Superior temporal gyrus (tissue), 1 donor: Measurements from ENCODE around the gene ADH1C.
"Not testable (repeated sequence)": the region's sequence is repeated elsewhere in the genome, so short reads cannot be mapped to it uniquely, and the experiment has no call there.

Source experiments
- DNase-seq: peaks from one replicate; pipeline ENCODE4 v3.0.0-alpha.2; 2016; ENCODE audit errors: extremely low spot score

The ADH1C gene

DNA sequence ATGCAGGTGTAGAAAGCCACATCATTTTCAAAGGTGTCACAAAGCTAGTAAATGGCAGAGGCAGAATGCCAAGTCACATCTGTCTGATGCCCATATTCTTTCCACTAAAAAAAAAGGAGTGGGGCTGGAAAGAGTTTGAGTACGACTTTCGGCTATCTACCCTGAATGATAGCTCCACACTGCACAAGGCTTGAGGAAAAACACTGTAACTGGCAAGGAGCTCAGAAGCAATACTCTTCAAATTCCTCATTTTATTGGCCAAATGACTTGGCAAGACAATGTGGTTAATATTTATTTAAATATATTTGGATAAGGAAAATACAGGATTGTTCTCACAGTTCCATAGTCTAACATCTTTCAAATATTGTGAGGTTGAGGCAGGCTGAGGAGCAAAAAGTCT lies 5.4 kb upstream of the ADH1C start:
- DNase-seq: no peak

DNA sequence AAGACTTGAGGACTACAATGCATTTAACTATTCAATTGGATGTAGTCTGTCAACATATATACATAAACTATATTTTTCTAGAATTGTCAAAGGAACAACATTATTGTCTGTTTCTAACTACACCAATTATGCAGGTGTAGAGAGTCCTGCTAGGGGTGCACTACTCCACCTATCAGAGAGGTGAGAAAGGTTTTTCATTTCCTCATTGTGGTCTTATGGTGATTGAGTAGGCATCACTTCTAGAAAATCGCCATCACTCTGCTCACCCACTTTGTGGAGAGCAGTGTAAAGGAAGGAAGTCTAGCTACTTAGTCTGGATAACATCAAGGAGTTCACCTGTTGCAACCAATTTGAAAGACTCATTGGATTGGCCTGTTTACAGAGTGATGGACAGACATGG lies 4.4 kb upstream of the ADH1C start:
- DNase-seq: no peak

DNA sequence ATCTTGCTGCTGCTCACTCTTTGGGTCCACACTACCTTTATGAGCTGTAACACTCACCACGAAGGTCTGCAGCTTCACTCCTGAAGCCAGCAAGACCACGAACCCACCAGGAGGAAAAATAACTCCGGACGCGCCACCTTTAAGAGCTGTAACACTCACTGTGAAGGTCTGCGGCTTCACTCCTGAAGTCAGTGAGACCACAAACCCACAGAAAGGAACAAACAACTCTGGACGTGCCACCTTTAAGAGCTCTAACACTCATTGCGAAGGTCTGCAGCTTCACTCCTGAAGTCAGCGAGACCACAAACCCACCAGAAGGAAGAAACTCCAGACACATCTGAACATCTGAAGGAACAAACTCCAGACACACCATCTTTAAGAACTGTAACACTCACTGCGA lies 3.6 kb upstream of the ADH1C start:
- not testable (repeated sequence) for DNase-seq

DNA sequence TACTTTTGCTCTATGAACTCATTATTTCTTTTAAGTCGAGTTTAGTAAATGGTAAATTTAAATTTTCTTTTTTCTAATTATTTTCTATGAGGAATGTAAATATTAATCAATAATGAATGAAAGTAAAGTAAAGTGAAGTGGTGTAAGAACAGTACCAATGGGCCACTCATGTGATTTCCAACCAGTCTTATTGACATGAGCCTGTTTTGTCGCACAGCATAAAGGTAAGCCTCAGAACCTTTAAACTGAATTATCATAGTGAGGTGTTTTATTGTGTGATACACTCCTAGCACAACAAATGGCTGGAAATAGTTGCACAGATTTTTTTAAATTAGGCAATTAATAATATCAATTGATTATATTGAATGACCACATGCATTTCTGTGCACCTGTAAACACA lies 1.1 kb downstream of the ADH1C start:
- no peak for DNase-seq

DNA sequence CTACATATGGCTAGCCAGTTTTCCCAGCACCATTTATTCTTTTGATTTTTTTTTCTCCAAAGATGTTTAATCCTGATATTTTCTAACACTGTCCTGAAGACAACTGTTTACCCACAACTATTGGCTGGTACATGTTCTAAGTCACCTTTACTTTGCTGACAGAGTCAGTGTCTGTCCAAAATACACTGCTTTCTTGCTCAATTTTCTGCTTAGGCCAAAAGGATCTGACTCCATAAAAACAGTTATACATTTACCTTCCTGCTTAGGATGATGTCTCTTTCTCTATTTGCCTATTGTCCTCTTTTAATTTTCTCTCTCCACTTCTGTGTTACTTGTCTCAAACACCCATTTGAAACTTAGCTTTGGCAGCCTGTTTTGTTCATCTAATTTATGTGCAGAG lies 3.2 kb downstream of the ADH1C start:
- DNase-seq: no peak

DNA sequence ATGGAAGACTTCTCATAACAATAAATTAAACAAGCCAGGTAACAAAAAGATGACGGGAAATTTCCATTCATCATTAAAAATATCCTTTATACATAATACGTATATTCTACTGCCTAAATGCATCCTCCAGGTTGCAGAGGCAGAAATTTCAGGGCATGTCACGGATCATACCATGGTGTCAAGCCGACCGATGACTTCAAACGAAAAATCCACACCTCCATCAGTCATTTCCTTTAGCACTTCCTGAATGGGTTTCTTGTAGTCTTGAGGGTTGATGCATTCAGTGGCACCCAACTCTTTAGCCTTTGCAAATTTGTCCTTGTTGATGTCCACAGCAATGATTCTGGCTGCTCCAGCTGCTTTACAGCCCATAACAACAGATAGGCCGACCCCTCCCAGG lies 9.9 kb downstream of the ADH1C start:
- DNase-seq: not testable (repeated sequence)

DNA sequence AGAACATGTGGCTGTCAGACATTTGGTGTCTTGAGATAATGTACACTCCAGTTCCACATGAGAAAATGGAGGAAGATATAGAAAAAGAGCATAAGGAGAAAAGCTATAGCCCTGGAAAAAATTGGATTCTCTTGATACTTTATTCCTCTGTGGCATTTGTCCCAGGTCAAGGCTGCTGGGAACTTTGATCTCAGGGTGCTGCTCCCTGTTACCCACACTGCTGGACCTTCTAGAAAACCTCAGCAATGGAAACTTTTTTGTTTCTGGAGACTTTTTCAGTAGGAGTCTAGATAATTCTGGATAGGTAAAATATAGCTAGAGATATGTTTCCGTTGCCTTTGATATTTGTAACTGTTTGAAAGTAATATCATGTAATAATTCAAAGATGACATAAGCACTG lies 11.1 kb downstream of the ADH1C start:
- DNase-seq: no peak

DNA sequence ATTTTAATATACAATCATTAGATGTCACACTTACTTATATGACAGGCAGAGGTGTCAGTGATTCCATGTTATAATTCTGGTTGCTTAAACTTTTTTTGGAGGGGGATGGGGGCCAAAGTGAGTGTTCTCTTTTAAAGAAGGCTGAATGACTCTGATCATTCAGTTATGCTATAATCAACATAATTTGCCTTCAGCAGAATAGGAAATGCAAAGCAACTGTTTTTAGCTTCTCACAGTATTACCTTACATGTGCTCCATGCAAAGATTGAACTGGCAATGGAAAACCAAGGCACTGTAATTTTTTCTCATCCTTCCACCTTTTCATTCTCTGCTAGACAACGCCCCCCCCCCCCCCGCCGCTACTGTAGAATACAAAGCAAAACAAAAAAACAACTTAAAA lies 13.4 kb downstream of the ADH1C start:
- DNase-seq: no peak

DNA sequence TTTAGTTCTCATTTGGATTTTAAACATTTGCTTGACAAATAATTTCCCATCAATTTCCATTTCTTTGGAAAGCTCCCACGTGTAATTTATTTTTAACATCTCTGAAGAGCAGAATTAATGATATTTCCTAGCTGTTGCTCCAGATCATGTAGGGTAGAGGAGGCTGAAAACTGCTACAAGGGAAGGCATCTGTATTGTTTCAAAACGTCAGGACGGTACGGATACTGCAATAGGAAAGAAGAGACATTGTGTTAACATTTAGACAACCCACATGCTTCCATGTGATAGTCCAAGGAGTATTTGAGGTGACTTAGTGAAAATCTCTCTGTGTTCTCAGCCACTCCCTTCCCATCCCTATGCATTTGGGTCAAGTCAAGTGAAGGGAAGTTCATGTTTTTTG lies 16.0 kb downstream of the ADH1C start:
- DNase-seq: no peak

DNA sequence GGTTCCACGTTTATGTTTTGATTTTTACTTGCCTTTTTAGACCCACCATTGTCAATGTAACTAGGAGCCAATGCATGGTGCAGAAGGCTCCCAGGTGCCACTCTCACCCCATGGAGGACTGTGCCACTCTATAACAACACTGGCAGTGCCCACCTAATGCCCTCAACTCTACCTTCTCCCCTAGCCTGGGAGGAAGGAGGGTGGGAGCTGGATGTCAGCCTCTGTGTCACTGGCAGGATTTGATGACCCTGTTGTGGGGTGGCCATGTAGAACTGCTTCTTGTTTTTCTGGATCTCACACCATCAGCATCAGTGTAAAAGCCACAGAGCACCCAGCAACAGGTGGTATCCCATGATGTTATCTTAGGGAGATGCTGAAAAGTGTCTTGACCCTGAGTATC lies 17.7 kb downstream of the ADH1C start:
- DNase-seq: no peak

DNA sequence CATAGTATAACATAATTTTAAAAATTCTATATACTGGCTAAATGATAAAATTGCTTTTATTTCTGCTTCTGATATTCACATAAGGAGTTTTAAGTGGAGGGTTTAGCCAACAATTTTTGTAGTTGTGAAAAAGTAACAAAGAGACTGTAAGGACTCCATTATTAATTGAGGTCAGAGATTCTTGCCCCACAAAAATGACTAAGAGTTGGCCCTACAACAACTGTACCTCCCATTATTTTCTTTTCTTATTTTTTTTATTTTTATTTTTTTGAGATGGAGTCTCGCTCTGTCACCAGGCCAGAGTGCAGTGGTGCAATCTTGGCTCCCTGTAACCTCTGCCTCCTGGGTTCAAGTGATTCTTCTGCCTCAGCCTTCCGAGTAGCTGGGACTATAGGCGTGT lies 21.9 kb downstream of the ADH1C start:
- DNase-seq: no peak

DNA sequence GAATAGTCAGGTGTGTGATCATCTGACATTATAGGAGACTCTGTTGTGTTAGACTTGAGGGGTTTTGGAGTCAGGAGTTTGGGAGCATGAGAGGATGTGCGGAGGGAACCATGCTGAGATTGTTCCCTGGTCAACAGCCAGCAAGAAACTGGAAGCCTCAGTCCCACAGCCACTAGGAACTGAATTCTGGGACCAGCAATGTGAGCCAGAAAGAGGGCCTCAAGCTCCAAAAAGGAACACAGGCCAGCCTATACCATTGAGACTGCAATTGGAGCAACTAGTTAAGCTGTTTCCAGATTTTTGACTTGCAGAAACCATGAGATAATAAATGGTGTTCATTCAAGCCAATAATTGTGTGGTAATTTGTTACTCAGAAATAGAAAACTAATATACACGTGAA lies 22.7 kb downstream of the ADH1C start:
- no peak for DNase-seq

DNA sequence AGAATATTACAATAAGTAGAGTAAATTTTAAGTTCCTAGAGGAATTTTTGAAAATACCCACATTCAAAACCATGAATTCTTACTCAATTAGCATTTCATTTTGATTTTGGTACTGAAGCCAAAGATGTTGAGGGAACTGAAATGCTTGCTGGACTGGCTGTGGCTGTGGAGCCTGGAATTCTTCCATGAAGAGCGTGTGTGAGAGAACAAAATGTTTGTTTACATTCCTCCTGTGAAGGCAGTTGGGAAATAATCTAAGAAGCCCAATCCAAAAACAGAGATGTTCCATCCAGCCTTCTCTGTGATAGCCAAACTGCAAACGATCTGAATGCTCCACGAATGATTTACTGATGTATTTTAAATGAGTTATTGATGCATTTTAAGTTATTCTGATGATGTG lies 27.6 kb downstream of the ADH1C start:
- DNase-seq: peak; percentile 37

DNA sequence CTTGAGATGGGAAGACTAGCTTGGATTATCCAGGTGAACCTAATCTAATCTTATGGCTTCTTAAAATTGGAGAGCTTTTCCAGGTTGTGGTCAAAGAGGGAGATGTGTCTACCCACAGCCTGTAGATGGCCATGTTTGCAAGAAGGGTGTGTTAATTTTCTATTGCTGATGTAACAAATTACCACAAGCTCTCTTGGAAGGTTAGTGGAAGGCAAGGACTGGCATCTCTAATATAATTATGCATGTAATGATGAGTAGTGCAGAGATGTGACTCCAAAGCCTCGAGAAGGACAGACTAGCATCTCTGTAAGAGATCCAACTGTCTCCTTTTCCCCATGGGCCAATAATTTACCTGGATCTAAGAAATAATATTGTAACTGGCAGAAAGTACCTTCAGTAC lies 28.2 kb downstream of the ADH1C start:
- no peak for DNase-seq

DNA sequence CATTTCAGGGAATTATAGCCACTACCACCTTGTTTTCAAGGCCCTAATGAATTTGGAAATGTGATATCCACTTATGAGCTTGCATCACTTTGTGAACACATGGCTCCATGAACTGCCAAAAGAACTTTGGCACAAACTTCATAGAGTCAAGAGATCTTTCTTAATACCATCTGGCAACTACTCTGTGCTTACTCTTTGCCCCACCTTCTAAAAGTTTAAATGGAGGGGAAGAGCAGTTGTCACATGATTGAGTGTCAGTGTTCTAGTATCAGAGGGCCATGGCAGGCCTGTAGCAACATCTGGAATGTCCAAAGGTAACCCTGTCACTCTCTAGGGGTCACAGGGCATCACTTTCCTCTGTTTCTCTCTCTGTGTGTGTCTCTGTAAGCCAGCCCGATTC lies 28.8 kb downstream of the ADH1C start:
- no peak for DNase-seq

DNA sequence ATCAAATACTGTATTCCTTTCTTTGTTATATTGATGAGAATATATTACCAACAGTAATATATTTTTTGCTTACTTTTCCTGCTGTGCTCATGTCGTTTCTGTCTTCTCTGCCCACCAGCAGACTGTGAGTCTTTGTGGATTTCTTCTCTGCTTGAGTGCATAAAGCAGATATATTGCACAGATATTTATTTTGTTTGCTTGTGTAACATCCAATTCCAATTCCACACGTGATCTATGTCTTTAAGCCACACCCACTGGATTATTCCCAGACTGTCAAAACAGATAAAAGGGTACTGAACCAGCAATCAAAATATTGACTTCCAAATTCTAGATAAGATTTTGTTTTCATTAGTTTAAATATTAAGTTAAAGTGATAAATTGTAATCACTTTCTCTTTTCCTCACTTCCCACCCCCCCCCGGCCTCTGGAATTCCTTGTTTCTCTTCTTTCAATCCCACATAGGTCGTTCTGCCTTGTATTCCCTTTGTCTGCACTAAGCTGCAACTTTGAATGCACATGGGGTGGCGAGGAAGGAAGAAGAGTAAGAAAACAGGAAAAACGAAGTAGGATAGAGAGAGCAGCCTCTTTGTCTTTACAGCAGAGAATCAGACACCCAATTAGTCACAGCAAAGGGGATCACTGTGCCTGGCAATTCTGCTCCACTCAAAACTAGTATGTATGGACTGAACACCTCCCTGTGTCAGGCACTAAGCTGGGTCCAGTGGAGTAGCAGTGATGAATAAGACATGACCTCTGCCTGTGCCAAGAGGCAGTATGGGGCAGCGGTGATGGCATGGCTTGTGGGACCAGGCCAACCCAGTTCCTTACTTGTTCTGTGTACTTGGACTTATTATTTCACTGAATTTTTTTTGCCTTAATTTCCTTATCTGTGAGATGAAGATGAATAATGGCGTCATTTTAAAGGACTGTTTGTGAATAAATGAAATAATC lies 31.0 kb downstream of the ADH1C start, which contains the start of gene ADH1B:
ADH1B (minus strand) TSS at position 161 of the 951 bp plus-strand sequence; CDS start at position 91, 70 bp downstream.
- DNase-seq: no peak

DNA sequence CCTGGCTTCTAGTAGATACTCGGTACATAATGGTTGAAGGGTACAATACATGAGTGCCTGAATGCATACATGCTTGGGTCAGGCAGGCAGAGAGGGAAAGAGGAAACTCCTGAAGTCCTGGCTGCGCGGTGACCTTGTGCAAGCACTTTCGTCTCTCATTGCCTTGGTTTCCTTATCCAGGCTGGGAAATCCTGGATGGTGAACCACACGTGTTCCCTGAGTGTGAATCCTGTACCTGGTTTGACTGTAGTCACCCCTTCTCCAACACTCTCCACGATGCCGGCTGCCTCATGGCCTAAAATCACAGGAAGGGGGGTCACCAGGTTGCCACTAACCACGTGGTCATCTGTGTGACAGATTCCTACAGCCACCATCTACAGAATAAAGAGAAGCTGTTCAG lies 34.7 kb downstream of the ADH1C start:
- not testable (repeated sequence) for DNase-seq

DNA sequence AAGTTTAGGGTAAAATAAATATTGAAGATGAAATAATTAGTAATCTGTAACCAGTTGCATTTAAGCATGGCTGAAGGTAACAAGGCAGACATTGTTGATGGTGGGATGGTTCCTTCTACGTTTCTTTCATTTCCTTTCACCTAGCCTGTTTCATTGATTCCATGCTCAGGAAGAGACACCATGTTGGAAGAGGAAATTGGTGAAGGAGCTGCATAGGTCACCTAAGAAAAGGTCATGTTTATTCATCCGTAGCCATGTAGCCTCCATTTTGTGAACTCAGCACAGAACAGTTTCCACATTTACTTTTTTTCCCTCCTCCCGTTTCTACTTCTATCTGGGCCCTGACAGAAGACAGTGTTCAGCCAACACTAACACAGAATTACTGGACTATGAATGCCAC lies 35.2 kb downstream of the ADH1C start:
- no peak for DNase-seq

DNA sequence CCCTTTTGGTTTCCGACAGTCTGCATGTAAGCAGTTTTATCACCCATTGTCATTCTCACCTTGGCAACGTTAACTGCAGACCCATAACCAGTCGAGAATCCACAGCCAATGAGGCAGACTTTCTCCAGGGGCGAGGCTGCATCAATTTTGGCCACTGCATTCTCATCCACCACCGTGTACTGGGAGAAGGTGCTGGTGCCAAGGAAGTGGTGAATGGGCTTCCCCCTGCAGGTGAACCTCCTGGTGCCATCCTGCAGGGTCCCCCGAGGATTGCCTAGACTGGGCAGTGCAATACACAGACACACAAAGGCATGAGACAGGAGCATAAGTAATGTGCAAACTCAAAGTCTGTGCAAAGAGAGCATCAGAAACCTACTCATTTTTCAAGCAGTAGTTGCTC lies 36.7 kb downstream of the ADH1C start:
- DNase-seq: no peak

DNA sequence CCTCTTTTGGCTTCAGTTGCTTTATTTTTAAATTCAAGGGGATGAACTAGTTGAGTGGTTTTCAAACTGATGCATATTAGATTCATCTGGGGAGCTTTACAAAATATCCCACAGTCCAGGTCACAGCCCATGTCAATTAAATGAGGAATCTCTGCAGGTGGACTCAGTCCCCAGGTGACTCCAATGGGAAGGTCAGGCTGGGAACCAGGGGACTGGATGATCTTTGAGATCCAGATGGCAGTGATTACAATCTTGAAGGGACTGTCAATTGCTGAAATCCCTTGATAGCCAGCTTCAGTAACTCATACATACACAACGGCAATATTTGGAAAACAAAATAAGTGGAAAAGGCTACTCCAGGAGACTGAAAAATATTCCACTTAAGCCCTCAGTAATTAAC lies 38.3 kb downstream of the ADH1C start:
- DNase-seq: no peak

DNA sequence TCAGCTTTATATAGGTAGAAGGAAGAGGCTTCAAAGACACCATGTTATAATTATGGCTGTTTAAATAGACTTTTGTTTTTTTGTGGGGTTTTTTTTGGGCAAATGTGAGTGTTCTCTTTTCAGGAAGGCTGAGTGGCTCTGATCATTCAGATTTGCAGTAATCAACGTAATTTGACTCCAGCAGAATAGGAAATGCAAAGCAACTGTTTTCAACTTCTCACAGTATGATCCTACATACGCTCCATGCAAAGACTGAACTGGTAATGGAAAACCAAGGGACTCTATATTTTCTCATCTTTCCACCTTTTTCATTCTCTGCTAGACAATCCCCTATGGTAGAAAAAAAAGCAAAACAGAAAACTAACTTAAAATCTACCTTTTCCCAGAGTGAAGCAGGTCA lies 42.2 kb downstream of the ADH1C start:
- no peak for DNase-seq

DNA sequence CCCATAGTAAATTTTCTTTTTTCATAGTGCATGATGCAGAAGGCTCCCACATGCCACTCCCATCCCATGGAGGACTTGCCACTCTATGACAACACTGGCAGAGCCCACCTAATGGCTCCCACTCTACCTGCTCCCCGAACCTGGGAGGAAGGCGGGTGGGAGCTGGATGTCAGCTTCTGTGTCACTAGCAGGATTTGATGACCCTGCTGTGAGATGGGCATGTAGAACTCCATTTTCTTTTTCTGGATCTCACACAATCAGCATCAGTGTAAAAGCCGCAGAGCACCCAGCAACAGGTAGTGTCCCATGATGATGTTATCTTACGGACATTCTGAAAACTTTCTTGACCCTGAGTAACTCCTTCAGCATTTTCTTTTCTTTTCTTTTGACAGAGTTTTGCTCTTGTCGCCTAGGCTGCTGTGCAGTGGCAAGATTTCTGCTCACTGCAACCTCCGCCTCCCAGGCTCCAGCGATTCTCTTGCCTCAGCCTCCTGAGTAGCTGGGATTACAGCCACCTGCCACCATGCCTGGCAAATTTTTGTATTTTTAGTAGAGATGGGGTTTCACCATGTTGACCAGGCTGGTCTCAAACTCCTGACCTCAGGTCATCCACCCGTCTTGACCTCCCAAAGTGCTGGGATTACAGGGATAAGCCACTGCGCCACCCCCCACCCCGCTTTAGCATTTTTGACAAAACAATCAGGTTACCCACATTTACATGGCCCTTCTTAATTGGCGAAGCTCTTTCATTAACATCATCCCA lies 46.7 kb downstream of the ADH1C start:
- no peak for DNase-seq
